ENCODE data around the gene FAM136A. TPM values are rescaled to one million over a fixed set of nuclear protein-coding genes. Genes with fewer than 3 reads are reported as not detected.

Gene FAM136A
- total RNA-seq, 2 donors from 2014 or later = 20.3 to 21.2 TPM

GRCh38 chr2:70247364-70248180 is 54.3 kb downstream of the FAM136A start:
- Histone ChIP-seq H3K27me3 (no peaks in the 10 kb centered on the region), H3K27ac (peak overlapping the region; percentile 93 to 96), H3K4me3 (peak overlapping the region; percentile 74 to 76), H3K9me3 (no peaks in the 10 kb centered on the region), H3K4me1 (peaks cover 0 to 40% of the 10 kb centered on the region in 2 donors), H3K36me3 (no peaks in the 10 kb centered on the region)
- no peak for TF ChIP-seq CTCF (IDR thresholded peaks at IDR 0.05)
- no peak for DNase-seq (ENCODE audit: low spot score)

MicroRNA genes within 50 kb of the gene (microRNA counts, 767-probe panel; counts per million panel counts)
- 0 to 31.0 counts per million in 2 donors for microRNA hsa-miR-1285-3p

Small RNA genes lying within 50 kb of the gene (microRNA-seq; reads per million reads assigned to microRNA genes)
- gene MIR1285-2 (ENCODE audit: borderline number of aligned reads in 2 of 2, borderline replicate concordance in 1 of 2) = 0 reads per million in 2 donors

Other genes starting within 250 kb of the FAM136A start
- 100 to 1,000 TPM; 121 to 147 TPM for gene PCBP1, start 214.6 kb downstream of the FAM136A start, total RNA-seq
- gene C2orf42, start 111.0 kb downstream of the FAM136A start, total RNA-seq = 1 to 10 TPM; 9.6 to 9.9 TPM
- 10 to 100 TPM; 27.2 to 28.9 TPM for gene TIA1, start 53.4 kb downstream of the FAM136A start, total RNA-seq
- 10 to 100 TPM; 32.7 to 63.3 TPM for gene PCYOX1, start 43.9 kb downstream of the FAM136A start, total RNA-seq
- gene SNRPG, start 8.3 kb downstream of the FAM136A start, total RNA-seq = 10 to 100 TPM; 72.9 to 97.6 TPM

Data from right atrium auricular region (tissue), 2 donors.